Subcutaneous abdominal adipose tissue (tissue), 5 donors: ENCODE measurements around the gene BMPER.

Experiments
- H3K27ac ChIP-seq: one replicate; pipeline ENCODE4 v1.7.0; 2013; ENCODE audit warnings: low read depth, mild to moderate bottlenecking, inconsistent platforms, low read length, moderate library complexity
- H3K27me3 ChIP-seq, 5 donors: one replicate each; pipeline ENCODE4 v1.7.0; 2013; ENCODE audit warnings: low read length in 5 of 5, inconsistent platforms in 1 of 5; ENCODE audit not compliant: control insufficient read depth in 5 of 5, insufficient read depth in 4 of 5
- H3K36me3 ChIP-seq, 5 donors: one replicate each; pipeline ENCODE4 v1.7.0; 2013; ENCODE audit warnings: low read length in 5 of 5; ENCODE audit not compliant: control insufficient read depth in 5 of 5, insufficient read depth in 5 of 5
- H3K4me1 ChIP-seq, 5 donors: one replicate each; pipeline ENCODE4 v1.7.0; 2013; ENCODE audit warnings: low read length in 5 of 5, mild to moderate bottlenecking in 3 of 5, moderate library complexity in 1 of 5; ENCODE audit not compliant: control insufficient read depth in 5 of 5, insufficient read depth in 5 of 5
- H3K4me3 ChIP-seq, 5 donors: one replicate each; pipeline ENCODE4 v1.7.0; 2013; ENCODE audit warnings: low read length in 5 of 5, low read depth in 1 of 5
- H3K9ac ChIP-seq, 5 donors: one replicate each; pipeline ENCODE4 v1.7.0; 2013; ENCODE audit warnings: low read length in 5 of 5, mild to moderate bottlenecking in 4 of 5, moderate library complexity in 3 of 5
- H3K9me3 ChIP-seq, 5 donors: one replicate each; pipeline ENCODE4 v1.7.0; 2013; ENCODE audit warnings: low read length in 5 of 5; ENCODE audit not compliant: control insufficient read depth in 5 of 5
- donor health status: healthy.
- donor health status: healthy.
- donor health status: healthy.
- donor health status: healthy.
- donor health status: healthy.

The BMPER gene

DNA sequence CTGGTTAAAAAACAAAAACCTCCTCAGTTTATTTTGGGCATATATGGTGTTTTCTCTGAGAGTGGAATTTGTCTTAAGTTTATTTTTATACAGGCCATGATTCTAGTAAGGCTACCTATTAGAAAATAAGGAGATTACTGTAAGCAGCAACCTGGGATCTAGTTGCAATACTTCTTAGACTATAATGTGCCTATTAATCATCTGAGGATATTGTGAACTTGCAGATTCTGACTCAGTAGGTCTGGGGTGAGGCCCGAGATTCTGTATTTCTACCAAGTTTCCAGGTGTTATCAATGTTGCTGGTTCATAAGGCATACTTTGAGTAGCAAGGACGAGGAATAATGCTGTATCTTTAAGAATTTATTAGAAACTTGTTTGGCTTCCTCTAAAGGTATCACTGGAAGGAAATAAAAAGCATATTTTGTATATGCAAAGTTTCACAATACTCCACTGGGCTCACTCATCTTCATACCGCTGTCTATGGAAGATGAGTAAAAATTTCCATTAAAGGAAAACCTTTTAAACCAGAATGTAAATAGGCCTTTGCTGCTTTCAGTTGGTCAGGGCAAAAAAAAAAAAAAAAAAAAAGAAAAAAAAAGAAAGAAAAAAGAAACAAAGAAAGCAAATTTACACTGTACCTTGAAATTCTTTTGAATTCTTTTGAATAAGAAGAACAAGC lies 105.8 kb downstream of the BMPER start:
- no peak overlapping the region for H3K4me3 ChIP-seq
- H3K9me3 ChIP-seq = no peaks in the 10 kb centered on the region
- peak overlapping the region; percentile 12 for H3K27ac ChIP-seq
- peaks cover 0 to 13% (median 2%) of the 10 kb centered on the region in 5 donors for H3K4me1 ChIP-seq
- no peaks in the 10 kb centered on the region for H3K27me3 ChIP-seq
- H3K9ac ChIP-seq = no peak overlapping the region
- H3K36me3 ChIP-seq = no peaks in the 10 kb centered on the region

DNA sequence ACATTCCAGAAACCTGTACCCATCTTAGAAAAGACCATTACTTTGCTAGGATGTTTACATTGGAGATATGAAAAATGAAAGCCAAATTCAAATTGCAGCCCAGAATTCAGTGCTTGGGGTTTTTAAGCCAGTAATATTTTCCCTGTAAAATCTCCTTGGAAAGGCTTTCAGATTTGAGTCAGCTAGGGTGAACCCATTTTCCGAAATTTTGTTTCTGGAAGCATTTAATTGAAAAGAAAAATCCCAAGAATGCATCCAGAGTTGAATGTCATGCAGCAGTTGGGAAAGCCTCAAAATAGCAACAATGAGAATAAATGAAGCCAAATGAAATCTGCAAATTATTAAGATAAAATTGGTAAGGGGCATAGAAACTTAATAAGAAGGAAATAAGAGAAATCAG lies 106.4 kb downstream of the BMPER start:
- Histone ChIP-seq H3K9ac (no peak overlapping the region), H3K36me3 (no peaks in the 10 kb centered on the region), H3K4me1 (peaks cover 0 to 13% (median 2%) of the 10 kb centered on the region in 5 donors), H3K27ac (peak overlapping the region; percentile 12), H3K9me3 (no peaks in the 10 kb centered on the region), H3K27me3 (no peaks in the 10 kb centered on the region), H3K4me3 (no peak overlapping the region)

DNA sequence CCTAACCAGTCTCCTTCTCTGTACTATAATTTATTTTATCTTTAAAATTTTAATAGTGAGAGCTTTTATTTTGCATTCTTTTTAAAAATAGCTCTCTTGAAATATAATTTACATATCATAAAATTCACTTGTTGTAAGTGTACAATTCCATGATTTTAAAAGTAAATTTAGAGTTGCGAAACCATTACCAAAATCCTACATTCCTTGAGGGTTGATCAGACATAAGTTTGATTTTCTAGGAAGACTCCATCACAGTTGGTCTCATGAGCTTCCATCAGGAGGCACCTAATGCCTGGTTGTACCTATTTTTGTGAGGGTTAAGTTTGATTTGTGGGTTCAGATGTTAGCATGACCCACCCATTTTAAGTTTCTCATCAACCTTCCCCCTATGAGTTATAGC lies 108.1 kb downstream of the BMPER start:
- Histone ChIP-seq H3K27me3 (no peaks in the 10 kb centered on the region), H3K27ac (no peak overlapping the region)

DNA sequence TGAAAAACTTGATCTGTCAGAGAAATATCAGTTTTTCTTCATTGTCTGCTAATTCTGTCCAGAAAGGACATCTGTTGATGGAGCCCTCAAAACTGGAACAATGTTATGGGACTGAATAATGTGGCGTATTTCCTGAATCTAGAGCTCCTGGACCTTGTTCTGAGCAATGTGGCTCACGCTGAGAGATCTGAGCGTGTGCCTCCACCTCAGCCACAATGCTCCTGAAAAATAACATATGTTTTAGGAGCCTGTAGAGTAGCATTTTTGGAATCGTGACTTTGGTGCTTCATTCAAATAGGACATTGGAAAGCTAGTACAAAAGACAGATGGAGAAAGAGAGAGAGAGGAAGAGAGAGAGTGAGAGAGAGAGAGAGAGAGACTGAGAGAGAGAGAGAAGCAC lies 110.3 kb downstream of the BMPER start:
- no peaks in the 10 kb centered on the region for H3K36me3 ChIP-seq
- no peak overlapping the region for H3K9ac ChIP-seq
- no peak overlapping the region for H3K27ac ChIP-seq
- no peak overlapping the region for H3K4me3 ChIP-seq
- peaks cover 0 to 13% (median 2%) of the 10 kb centered on the region in 5 donors for H3K4me1 ChIP-seq
- no peaks in the 10 kb centered on the region for H3K9me3 ChIP-seq
- H3K27me3 ChIP-seq = no peaks in the 10 kb centered on the region

More for the DNA sequence above, 108.1 kb downstream of the BMPER start:
- no peaks in the 10 kb centered on the region for H3K36me3 ChIP-seq
- H3K9ac ChIP-seq = no peak overlapping the region
- no peaks in the 10 kb centered on the region for H3K9me3 ChIP-seq
- H3K4me3 ChIP-seq = no peak overlapping the region
- peaks cover 0 to 13% (median 2%) of the 10 kb centered on the region in 5 donors for H3K4me1 ChIP-seq

DNA sequence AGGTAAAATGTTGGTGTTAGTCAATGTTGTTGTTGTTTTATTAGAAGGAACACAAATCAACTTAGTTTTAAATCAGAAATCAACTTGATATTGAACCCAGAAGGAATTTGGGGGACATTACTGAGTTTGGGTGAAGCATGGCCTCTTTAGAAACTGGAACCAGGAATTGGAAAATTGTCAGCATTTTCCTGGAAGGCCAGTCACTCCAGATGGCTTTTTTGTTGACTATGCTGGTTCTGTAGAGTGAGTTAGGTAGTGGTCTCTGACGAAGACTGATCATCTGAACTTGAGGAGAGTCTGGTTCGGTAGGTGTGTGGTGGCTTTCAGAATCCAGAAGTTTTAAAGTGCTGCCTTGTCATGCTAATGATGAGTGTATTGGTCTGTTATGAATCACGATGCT lies 111.5 kb downstream of the BMPER start:
- H3K9ac ChIP-seq = no peak overlapping the region
- no peak overlapping the region for H3K27ac ChIP-seq
- no peaks in the 10 kb centered on the region for H3K9me3 ChIP-seq
- no peaks in the 10 kb centered on the region for H3K36me3 ChIP-seq
- no peak overlapping the region for H3K4me3 ChIP-seq
- peaks cover 0 to 3% (median 0%) of the 10 kb centered on the region in 5 donors for H3K4me1 ChIP-seq
- H3K27me3 ChIP-seq = no peaks in the 10 kb centered on the region

DNA sequence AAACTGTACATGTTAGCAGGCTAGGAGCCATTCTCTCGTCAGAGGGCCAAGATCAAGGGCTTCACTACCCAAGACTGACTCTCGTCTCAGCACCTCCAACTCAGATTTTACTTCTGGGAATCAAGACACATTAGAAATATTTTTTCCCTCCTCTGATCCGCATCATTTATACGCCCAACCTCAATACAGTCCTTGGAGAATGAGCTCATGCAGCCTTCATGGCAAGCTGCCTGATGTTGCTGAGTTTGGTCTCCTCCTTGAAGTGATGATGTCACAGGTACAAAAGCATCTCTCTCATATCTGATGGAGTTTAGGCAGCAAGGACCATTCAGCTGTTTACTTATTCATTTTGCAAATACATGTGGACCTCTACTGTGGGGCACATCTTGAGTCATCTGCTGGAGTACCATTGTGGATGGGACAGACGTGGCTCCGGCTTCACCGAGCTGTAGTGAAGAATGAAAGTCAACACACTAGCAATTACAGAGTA lies 114.0 kb downstream of the BMPER start:
- no peak overlapping the region for H3K27ac ChIP-seq
- H3K9ac ChIP-seq = no peak overlapping the region
- no peaks in the 10 kb centered on the region for H3K27me3 ChIP-seq
- H3K4me3 ChIP-seq = no peak overlapping the region
- H3K36me3 ChIP-seq = no peaks in the 10 kb centered on the region
- H3K4me1 ChIP-seq = peaks cover 0 to 3% (median 0%) of the 10 kb centered on the region in 5 donors
- no peaks in the 10 kb centered on the region for H3K9me3 ChIP-seq

DNA sequence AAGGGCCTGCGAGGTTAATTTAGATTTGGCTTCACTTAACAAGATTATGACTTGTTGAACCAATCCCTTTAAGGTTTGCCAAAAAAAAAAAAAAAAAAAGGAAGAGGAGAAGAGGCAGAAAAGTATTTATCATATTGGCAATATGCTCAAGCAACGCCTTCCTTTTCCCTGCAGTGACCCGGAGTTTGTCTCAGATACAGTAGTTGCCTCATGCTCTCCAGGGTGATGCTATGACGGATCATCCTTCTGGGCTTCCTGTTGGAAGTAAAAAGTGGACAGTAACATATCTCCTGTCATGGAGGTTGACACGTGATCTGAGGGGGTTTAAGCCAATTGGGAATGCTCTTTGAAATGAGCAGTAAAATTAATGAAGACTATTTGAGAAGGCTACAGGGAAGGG lies 117.3 kb downstream of the BMPER start:
- Histone ChIP-seq H3K4me3 (no peak overlapping the region), H3K4me1 (peaks cover 0 to 3% (median 0%) of the 10 kb centered on the region in 5 donors), H3K9me3 (no peaks in the 10 kb centered on the region), H3K36me3 (no peaks in the 10 kb centered on the region), H3K9ac (no peak overlapping the region), H3K27me3 (no peaks in the 10 kb centered on the region), H3K27ac (no peak overlapping the region)

DNA sequence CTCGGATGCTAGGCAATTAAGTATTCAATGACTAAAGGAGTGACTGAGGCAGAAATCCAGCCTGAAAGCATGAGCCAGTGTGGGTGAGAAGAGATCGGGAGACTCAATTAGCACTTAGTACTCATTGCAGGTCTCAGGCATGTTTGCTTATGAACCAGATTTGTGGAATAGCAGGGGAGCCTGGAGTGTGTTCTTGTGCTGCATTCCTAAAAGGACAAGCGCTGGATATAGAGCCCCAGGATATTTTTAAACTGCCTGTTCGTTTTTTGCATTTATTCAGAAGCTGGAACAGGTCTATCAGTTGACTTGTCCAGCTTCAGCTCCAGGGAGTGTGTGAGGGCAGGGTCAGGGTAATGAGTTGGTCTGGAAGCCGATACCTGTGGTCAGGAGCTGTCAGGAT lies 120.3 kb downstream of the BMPER start:
- Histone ChIP-seq H3K27ac (no peak overlapping the region), H3K9ac (no peak overlapping the region), H3K36me3 (no peaks in the 10 kb centered on the region), H3K9me3 (no peaks in the 10 kb centered on the region), H3K27me3 (no peaks in the 10 kb centered on the region), H3K4me3 (no peak overlapping the region), H3K4me1 (peaks cover 0 to 3% (median 0%) of the 10 kb centered on the region in 5 donors)

DNA sequence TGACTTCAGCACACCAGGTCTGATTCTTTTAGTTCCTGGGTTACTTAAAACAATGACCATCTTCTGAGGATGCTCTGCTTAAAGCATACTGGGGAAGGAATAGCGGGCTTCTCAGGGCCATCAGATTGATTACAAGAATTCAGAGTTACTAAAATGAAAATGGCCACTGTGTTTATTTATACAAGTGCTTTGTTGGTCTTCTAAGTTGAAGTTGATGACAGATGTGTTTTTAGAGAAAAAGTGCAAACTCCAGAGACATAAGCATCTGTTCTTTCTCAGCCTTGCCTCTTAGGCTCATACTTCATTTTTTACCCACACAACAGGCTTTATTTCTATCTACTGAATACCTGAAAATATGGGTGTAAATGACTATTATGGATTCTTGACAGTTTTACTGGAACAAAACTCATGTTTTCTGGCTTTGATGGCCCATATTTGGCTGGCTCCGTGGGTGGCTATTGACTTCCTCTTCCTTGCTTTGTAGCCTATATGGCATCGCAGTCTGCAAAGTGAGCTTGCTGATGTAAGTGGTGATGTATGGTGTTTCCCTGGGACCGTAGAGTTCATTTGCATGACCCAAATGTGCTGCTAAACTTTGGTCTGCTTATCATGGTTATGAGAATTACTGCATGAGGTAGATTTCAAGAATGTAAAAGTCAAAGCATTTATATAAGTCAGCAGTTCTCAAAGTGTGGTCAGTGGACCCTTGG lies 121.3 kb downstream of the BMPER start:
- H3K9ac ChIP-seq = no peak overlapping the region
- no peak overlapping the region for H3K4me3 ChIP-seq
- no peaks in the 10 kb centered on the region for H3K36me3 ChIP-seq
- H3K27me3 ChIP-seq = no peaks in the 10 kb centered on the region
- peaks cover 0 to 3% (median 0%) of the 10 kb centered on the region in 5 donors for H3K4me1 ChIP-seq
- no peaks in the 10 kb centered on the region for H3K9me3 ChIP-seq
- no peak overlapping the region for H3K27ac ChIP-seq

DNA sequence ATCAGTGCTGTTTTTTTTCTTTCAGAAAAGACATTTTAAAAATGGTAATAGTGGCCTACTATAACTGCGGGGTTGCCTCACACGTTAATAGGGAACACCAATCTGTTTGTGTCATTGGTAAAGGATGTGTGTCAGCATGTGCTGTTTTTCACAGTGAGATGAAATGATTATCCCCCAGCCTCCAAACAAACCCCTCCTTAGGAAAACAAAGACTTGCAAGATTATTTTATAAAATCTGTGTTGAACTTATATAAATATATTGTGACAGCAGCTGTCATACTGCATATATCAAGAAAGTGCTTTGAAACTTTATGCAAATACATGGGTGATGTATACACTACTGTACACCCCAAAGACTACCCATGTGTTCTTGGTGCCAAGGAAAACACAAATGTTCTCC lies 125.8 kb downstream of the BMPER start:
- Histone ChIP-seq H3K9me3 (no peaks in the 10 kb centered on the region), H3K36me3 (no peaks in the 10 kb centered on the region), H3K4me3 (no peak overlapping the region), H3K9ac (no peak overlapping the region), H3K27me3 (no peaks in the 10 kb centered on the region), H3K4me1 (peaks cover 0 to 7% (median 5%) of the 10 kb centered on the region in 5 donors), H3K27ac (no peak overlapping the region)
